GM19397 (cell line): ENCODE measurements around the gene HNRNPUL1.
A peak's percentile ranks its signal among the peaks of the same experiment; 100 is the strongest.

Experiments used
- ATAC-seq: cut with Tn5 transposase; IDR thresholded peaks from one replicate; pipeline ENCODE4 v1.9.1; 2021; ENCODE audit warnings: mild to moderate bottlenecking, moderate library complexity; ENCODE audit not compliant: unreplicated experiment

Gene HNRNPUL1

DNA sequence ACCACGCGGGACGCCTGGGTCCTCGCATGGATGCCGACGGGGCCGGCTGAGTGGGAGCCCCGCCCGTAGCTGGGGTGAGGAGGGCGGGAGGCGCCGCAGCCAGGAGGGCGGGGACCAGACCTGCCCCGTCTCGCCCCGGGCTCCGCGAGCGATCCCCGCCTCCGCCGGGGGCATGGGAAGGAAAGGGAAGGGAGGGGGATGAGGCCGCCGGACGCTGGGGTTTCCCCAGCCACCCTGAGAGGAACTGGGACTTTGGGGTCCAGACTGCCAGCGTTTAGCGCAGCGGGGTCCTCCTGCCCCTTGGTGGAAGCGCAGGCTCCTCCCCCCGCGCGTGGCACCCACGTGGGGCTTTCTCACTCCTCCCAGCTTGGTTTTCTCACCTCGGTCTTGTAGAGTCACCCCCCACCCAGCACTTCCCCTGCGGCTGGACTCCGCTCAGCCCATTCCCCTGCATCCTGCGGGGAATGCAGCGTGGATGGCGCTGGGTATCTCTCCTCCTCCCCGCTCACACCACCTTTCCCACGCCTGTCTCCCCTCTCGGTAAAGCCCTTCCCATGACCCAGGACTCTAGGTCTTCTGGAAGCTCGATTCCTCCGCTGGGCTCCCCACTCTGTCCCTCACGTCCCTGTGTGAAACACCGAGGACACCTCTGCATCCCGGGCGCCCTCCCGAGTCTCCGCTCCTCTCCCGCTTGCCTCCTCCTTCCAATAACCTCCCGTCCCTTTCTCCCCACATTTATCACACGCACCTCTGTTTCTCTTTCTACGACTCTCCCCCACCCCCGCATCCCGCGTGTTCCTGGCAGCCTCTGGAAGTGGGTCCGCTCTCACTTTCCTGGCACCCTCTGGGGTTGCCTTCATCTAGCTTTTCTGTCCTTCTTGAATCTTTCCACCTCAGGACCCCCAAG lies 87.4 kb downstream of the HNRNPUL1 start:
- peak; percentile 42 for ATAC-seq

DNA sequence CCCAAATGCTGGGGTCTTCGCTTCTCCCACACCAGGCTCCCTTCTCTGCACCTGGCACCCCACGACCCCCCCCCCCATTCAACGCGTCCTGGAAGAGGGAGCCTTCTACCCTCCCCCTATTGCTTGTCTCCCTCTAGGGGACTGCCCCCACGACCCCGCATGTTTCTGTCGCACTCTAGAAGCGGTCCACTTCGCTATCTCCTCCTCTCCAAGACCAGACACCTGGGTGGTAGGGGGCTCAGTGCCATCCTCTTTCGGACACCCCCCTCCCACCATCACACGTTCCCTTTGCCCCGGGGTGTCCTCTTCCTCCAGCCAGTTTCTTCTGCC lies 88.1 kb downstream of the HNRNPUL1 start:
- ATAC-seq = no peak

DNA sequence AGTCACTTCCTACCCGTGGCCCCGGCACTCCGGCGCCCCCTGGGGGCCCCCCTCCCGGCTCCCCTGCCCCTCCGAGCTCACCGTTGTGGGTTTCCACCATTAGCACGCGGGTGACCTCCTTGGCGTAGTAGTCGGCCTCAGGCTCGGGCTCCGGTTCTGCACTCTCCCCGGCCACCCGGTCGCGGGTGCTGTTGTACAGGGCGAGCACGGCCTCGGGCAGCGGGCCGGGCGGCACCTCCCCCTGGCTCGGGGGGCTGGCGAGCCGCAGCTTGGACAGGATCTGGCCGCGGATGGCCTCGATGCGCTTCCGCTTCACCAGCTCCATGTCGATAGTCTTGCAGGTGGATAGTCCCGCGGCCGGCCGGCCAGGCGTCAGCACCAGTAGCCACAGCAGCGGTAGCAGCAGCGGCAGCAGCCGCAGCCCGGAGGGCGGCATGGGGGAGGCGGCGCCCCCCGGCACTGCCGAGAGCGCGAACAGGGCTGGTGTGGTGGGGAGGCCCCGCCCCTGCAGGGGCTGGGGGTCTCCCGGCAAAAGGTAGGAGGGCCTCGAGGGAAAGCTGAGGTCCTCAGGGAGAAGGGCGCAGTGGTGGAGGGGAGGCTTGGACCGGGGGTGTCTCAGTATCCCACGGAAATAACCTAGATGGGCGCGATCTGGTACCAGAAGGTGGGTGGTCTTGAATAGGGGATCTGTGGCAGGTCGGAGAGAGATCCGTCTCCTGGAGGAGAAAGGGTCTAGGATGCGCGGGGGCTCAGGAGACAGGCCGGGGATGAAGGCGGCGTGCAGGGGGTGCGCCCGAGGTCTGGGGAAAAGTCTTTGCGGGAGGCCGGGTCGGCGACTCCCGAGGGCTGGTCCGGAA lies 88.7 kb downstream of the HNRNPUL1 start:
- no peak for ATAC-seq

DNA sequence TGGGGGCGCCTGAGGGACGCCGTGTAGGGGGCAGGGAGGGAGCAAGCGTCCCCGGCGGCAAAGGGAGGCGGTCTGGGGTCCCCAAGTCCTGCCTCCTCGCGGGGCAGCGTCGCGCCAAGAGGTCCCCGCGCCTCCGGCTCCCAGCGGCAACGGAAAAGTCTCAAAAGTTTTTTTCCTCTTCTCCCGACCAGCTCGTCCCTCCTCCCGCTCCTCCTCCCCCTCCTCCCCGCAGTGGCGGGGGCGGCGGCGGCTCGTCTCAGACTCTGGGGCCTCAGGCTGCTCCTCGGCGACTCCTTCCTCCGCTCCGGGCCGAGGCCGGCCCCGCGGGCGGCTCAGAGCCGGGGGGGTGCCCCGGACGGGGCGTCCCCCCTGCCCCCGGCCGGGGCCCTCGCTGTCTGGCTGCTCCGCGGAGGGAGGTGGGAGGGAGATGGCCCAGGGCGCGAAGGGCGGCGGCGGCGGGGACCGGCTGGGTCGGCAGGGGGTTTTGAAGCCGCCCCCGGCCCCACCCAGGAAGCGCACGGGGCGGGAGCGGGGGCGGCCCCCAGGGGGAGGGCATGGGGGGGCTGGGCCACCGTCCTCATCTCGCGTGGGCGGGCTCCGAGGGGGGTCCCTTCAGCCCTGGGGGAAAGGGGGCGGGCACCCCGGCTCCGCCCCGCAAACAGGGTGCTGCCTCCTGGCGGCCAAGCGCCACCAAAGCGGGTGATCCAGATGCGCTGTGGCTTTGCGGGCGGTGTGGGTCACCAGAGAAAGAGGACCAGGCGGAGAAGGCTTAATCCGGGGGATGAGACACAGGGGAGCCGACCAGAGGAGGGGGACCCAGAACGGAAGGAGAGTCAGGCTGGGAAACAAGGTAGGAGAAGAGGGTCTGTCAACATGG lies 89.5 kb downstream of the HNRNPUL1 start, which contains the start of gene TGFB1:
Gene TGFB1 (minus strand): TSS at position 457 of the 877 bp plus-strand sequence. CDS start 878 bp downstream, outside the sequence.
- peak; percentile 43 for ATAC-seq

DNA sequence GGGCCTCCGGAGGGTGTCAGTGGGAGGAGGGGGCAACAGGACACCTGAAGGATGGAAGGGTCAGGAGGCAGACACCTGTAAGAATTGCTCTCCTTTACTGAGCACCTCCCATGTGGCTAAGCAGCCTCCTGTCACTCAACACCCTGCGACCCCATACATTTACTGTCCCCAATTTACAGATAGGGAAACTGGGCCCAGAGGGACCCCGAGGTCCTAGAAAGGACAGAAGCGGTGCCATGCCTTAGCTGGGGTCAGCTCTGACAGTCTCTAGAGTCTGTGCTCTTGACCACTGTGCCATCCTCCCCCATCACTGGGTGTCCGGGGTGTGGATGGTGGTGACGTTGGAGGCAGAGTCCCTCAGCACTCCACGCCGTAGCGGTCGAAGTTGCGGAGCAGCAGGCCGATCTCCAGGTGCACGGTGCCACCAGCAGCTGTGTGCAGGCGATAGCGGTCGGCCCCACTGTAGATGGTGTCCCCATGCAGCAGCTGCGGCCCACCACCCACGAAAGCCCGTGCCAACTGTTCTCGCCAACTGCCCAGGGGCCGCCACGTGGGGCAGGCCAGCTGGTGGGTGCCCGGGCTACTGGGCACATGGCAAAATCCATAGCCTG lies 90.3 kb downstream of the HNRNPUL1 start:
- no peak for ATAC-seq

DNA sequence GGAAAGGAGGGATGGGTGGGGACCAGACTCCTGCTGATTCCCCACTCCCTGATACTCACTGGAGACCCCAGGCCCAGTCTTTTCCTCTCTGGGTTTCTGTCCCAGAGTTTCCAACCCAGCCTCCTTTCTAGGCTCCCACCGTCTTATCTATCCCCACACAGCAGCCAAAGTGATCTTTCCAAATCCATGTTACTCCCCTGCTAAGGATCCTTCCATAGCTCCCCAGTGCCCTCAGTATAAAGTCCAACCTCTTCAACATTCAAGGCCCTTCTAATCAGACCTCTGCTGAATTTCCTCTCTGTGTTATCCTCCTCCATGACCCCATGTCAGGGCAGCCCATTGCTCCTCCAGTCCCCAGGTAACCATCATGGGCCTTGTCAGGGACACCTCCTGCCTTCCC lies 90.9 kb downstream of the HNRNPUL1 start:
- no peak for ATAC-seq

DNA sequence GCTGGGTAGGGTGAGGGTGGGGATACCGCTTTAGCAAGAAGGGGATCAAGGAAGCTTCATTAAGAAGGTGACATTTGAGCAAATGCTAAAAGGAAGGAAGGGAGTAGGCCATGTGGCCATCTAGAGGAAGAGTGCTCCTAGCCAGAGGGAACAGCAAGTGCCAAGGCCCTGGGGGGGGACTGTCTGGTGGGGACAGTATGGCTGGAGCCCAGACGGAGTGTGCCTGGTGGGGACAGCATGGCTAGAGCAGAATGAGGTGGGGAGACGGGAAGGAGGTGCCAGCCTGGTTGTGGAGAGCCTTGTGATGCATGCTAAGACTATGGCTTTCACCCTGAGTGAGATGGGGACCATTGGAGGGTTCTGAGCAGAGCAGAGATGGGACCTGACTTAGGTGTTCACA lies 91.6 kb downstream of the HNRNPUL1 start:
- no peak for ATAC-seq

DNA sequence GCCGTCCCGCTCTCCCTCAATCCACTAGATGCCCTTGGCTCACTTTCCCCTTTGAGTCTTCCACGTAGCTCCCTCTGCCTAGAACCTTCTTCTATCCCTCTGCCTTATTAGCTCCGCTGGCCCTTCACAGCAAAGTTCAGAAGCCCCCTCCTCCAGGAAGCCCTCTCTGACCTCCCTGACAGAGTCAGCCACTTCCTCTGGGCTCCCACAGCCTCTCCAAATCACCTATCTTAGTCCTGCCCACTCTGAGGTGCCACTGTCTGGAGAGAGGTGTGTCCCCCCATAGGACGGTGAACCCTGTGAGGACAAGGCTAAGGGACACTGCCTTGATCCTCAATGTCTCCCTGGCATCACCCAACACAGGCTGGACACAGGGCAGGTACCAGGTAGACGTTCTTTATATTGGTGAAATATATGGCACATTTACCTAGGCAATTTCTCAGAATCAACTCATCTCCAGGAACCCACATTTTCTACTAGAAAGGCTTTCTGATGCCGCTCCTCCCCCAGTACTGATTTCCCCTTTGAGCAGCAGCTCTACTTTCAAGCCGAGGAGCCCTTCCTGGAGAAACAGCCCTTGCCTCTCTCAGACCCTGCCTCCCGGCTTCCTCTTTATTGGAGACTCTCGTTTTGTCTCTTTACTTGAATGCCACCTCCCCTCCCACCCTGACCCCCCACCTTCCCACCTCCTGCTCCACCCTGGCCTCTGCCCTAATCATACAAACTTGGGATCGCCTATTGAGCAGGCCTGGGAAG lies 93.0 kb downstream of the HNRNPUL1 start:
- no peak for ATAC-seq
